ENCODE data around the gene PTGDS. TPM values are rescaled to one million over a fixed set of nuclear protein-coding genes. Genes with fewer than 3 reads are reported as not detected.
A peak's percentile ranks its signal among the peaks of the same experiment; 100 is the strongest.

PTGDS gene
- 10 to 100 TPM in 2 of 4 donors, 1 to 10 TPM in 1, under 1 TPM in 1; 0.86 to 38.0 (median 19.4) TPM for polyA plus RNA-seq
- long read RNA-seq, donor 1, partial matches to known transcripts = 0 of 2 reads
- long read RNA-seq, donor 1, other reads (novel, unspliced or antisense) = 0 of 2 reads
- long read RNA-seq, donor 2 = 0 reads
- long read RNA-seq, donor 3, partial matches to known transcripts = 0 of 4 reads
- long read RNA-seq, donor 3, other reads (novel, unspliced or antisense) = 0 of 4 reads
- long read RNA-seq, donor 4 = 0 reads
- long read RNA-seq, donor 5 = 0 reads
- long read RNA-seq, donor 6 = 0 reads
- long read RNA-seq, donor 7 = 0 reads
- long read RNA-seq, donor 8, transcript PTGDS-202 (7 exons, 807 nt) = major isoform, 5 of 6 reads
- long read RNA-seq, donor 8, partial matches to known transcripts = 0 of 6 reads
- long read RNA-seq, donor 8, other reads (novel, unspliced or antisense) = 0 of 6 reads
- long read RNA-seq, donor 9 = 0 reads
- long read RNA-seq, donor 10, transcript PTGDS-202 (7 exons, 807 nt) = major isoform, 7 of 7 reads
- long read RNA-seq, donor 10, partial matches to known transcripts = 0 of 7 reads
- long read RNA-seq, donor 10, other reads (novel, unspliced or antisense) = 0 of 7 reads

DNA sequence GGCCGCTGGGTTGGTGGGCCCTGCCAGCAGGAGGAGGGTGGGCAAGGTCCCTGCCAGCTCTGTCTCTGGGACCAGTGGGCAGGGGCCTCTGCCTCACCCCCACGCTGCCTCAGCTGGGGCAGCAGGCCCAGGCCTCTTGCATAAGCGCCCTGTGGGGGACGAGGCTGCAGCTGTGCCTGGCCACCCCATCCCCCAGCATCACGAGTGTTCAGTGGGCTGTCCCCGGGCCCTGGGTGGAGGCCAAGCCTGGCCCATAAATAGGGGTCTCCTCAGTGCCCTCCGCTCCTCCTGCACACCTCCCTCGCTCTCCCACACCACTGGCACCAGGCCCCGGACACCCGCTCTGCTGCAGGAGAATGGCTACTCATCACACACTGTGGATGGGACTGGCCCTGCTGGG, at the start of gene PTGDS:
Gene PTGDS, plus strand, starts transcription at position 282 of the 400 bp plus-strand sequence. Its CDS starts 75 bp downstream, at position 357.
- H3K4me1 ChIP-seq (ENCODE audit: control insufficient read depth in 3 of 3, insufficient read depth in 2 of 3, low read depth in 1 of 3, low read length in 2 of 3) = no peaks in the 10 kb centered on the region
- H3K27ac ChIP-seq (ENCODE audit: low read depth in 1 of 3, low read length in 2 of 3) = no peak within 1 kb of the TSS
- FAIRE-seq = no peak

DNA sequence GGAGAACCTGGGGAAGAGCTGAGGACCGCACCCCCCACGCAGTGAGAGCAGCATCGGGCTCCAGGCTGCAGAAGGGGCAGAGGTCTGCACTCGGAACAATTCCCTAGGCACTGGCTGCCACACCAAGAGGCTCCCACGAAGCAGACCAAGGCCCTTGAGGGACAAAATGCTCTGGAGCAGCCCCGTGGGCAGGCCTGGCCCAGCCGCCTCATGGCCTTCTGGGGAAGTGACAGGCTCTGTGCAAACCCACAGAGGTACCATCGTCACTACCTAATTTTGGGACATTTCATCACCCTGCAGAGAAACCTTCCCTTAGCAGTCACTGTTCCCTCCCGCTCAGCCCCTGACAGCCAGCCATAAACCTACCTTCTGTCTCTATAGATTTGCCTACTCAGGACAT, 48.7 kb upstream of the PTGDS start:
- Histone ChIP-seq H3K36me3 (ENCODE audit: control insufficient read depth in 3 of 3, insufficient read depth in 2 of 3, low read depth in 1 of 3, low read length in 3 of 3) (peaks cover 5 to 52% (median 5%) of the 10 kb centered on the region in 3 donors), H3K4me3 (ENCODE audit: low read depth in 1 of 3, low read length in 3 of 3) (no peak overlapping the region), H3K4me1 (ENCODE audit: control insufficient read depth in 3 of 3, insufficient read depth in 2 of 3, low read depth in 1 of 3, low read length in 2 of 3) (no peaks in the 10 kb centered on the region), H3K27me3 (ENCODE audit: control insufficient read depth in 3 of 3, insufficient read depth in 3 of 3, low read length in 3 of 3) (no peaks in the 10 kb centered on the region), H3K27ac (ENCODE audit: low read depth in 1 of 3, low read length in 2 of 3) (peak overlapping the region in 1 of 3 donors; percentile 6), H3K9me3 (ENCODE audit: control insufficient read depth in 2 of 2, insufficient read depth in 1 of 2, low read depth in 1 of 2, low read length in 1 of 2) (peaks cover 0 to 3% of the 10 kb centered on the region in 2 donors)
- 73 to 80% (median 78%) methylated on average over 8 to 9 of the region's 9 CpGs for WGBS, 3 donors
- DNase-seq = no peak
- no peak for FAIRE-seq

More for the DNA sequence above, at the start of gene PTGDS:
- Histone ChIP-seq H3K27me3 (ENCODE audit: control insufficient read depth in 3 of 3, insufficient read depth in 3 of 3, low read length in 3 of 3) (peaks cover 0 to 11% (median 0%) of the 10 kb centered on the region in 3 donors), H3K4me3 (ENCODE audit: low read depth in 1 of 3, low read length in 3 of 3) (peak within 1 kb of the TSS; percentile 18 to 27 (median 19)), H3K9me3 (ENCODE audit: control insufficient read depth in 2 of 2, insufficient read depth in 1 of 2, low read depth in 1 of 2, low read length in 1 of 2) (no peaks in the 10 kb centered on the region), H3K36me3 (ENCODE audit: control insufficient read depth in 3 of 3, insufficient read depth in 2 of 3, low read depth in 1 of 3, low read length in 3 of 3) (no peaks in the 10 kb centered on the region)
- 71 to 78% (median 72%) methylated on average over 8 to 10 of the region's 10 CpGs for WGBS, 3 donors
- no peak for DNase-seq

DNA sequence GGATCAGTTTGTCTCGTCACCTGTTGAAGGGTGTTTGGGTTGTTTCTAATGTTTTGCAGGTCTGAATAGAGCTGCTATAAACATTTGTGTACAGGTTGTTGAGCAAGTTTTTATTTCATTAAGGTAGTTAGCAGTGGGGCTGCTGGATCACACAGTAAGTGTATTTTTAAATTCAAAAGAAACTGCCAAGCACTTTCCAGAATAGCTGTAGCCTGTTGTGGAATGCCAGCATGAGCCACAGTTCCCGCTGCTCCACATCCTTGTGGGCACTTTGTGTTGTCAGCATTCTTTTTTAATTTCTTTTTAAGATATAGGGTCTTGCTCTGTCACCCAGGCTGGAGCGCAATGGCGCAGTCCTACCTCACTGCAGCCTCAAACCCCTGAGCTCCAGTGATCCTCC, 47.3 kb upstream of the PTGDS start:
- Histone ChIP-seq H3K4me1 (ENCODE audit: control insufficient read depth in 3 of 3, insufficient read depth in 2 of 3, low read depth in 1 of 3, low read length in 2 of 3) (no peaks in the 10 kb centered on the region), H3K4me3 (ENCODE audit: low read depth in 1 of 3, low read length in 3 of 3) (no peak overlapping the region)
- FAIRE-seq = no peak

DNA sequence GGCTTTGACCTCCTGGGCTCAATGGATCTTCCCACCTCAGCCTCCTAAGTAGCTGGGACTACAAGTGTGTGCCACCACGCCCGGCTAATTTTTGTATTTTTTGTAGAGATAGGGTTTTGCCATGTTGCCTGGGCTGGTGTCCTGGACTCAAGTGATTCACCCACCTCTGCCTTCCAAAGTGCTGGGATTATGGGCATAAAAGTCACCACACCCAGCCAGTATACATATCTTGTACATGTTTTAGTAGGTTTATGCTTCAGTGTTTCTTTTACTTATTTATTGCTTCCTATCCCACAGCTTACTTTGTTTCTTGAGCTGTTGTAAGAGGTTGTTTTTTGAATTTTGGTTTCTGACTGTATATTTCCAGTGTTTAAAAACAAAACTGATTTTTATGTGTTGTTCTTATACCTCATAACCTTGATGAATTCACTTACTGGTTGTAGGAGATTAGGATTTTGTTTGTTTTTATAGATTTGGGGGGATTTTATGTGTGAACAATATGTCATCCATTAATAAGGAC, 45.6 kb upstream of the PTGDS start:
- WGBS, 3 donors = 95 to 100% (median 99%) methylated on average over 2 of the region's 2 CpGs
- no peak for FAIRE-seq
- no peaks in the 10 kb centered on the region for H3K27me3 ChIP-seq (ENCODE audit: control insufficient read depth in 3 of 3, insufficient read depth in 3 of 3, low read length in 3 of 3)
- H3K4me1 ChIP-seq (ENCODE audit: control insufficient read depth in 3 of 3, insufficient read depth in 2 of 3, low read depth in 1 of 3, low read length in 2 of 3) = no peaks in the 10 kb centered on the region
- no peak overlapping the region for H3K27ac ChIP-seq (ENCODE audit: low read depth in 1 of 3, low read length in 2 of 3)
- DNase-seq = no peak
- no peak overlapping the region for H3K4me3 ChIP-seq (ENCODE audit: low read depth in 1 of 3, low read length in 3 of 3)
- peaks cover 0 to 32% (median under 1%) of the 10 kb centered on the region in 3 donors for H3K36me3 ChIP-seq (ENCODE audit: control insufficient read depth in 3 of 3, insufficient read depth in 2 of 3, low read depth in 1 of 3, low read length in 3 of 3)
- peaks cover 0 to 3% of the 10 kb centered on the region in 2 donors for H3K9me3 ChIP-seq (ENCODE audit: control insufficient read depth in 2 of 2, insufficient read depth in 1 of 2, low read depth in 1 of 2, low read length in 1 of 2)

More for the DNA sequence above, 47.3 kb upstream of the PTGDS start:
- WGBS, 3 donors = 95 to 97% (median 96%) methylated on average over 4 of the region's 4 CpGs
- DNase-seq = no peak
- Histone ChIP-seq H3K27ac (ENCODE audit: low read depth in 1 of 3, low read length in 2 of 3) (no peak overlapping the region), H3K9me3 (ENCODE audit: control insufficient read depth in 2 of 2, insufficient read depth in 1 of 2, low read depth in 1 of 2, low read length in 1 of 2) (peaks cover 0 to 3% of the 10 kb centered on the region in 2 donors), H3K27me3 (ENCODE audit: control insufficient read depth in 3 of 3, insufficient read depth in 3 of 3, low read length in 3 of 3) (no peaks in the 10 kb centered on the region), H3K36me3 (ENCODE audit: control insufficient read depth in 3 of 3, insufficient read depth in 2 of 3, low read depth in 1 of 3, low read length in 3 of 3) (peaks cover under 1 to 49% (median 5%) of the 10 kb centered on the region in 3 donors)

DNA sequence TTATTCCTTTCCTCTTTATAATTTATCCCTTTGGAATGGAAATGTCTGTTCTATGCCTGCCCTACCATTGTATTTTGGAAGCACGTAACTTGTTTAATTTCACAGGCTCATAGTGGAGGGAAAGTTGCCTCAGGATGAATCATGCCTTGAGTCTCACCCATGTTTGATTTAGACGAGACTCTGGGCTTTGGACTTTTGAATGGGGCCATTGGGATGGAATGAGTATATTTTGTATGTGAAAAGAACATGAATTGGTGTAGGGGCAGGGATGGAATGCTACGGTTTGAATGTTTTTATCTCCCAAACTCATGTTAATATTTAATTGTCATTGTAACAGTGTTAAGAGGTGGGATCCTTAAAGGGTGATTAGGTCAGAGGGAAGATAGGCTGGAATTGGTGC, 43.0 kb upstream of the PTGDS start:
- DNase-seq (no peak), FAIRE-seq (no peak)
- Histone ChIP-seq H3K27me3 (ENCODE audit: control insufficient read depth in 3 of 3, insufficient read depth in 3 of 3, low read length in 3 of 3) (no peaks in the 10 kb centered on the region), H3K4me3 (ENCODE audit: low read depth in 1 of 3, low read length in 3 of 3) (no peak overlapping the region), H3K9me3 (ENCODE audit: control insufficient read depth in 2 of 2, insufficient read depth in 1 of 2, low read depth in 1 of 2, low read length in 1 of 2) (peaks cover 0 to 3% of the 10 kb centered on the region in 2 donors), H3K27ac (ENCODE audit: low read depth in 1 of 3, low read length in 2 of 3) (no peak overlapping the region), H3K36me3 (ENCODE audit: control insufficient read depth in 3 of 3, insufficient read depth in 2 of 3, low read depth in 1 of 3, low read length in 3 of 3) (peaks cover 0 to 32% (median 5%) of the 10 kb centered on the region in 3 donors), H3K4me1 (ENCODE audit: control insufficient read depth in 3 of 3, insufficient read depth in 2 of 3, low read depth in 1 of 3, low read length in 2 of 3) (no peaks in the 10 kb centered on the region)
- WGBS, 3 donors = 83 to 93% (median 88%) methylated on average over 3 of the region's 3 CpGs

DNA sequence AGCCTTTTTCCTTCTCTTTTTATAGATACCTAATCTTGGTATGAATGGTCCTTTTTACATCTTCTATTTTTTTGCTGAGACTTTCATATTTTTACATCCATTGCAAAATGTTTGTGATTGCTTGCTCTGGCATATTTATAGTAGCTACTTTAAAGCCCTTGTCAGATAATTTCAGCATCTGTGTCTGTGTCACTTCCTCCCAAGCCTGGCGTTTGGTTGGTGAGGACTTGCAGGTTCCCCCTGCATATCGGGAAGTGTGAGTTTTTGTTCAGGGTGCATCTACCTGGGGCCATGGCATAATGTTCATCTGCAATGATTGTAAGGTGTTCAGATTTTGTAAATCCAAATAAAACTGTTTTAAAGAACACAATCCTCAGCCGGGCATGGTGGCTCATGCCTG, 41.7 kb upstream of the PTGDS start:
- FAIRE-seq (no peak), DNase-seq (no peak)
- H3K4me1 ChIP-seq (ENCODE audit: control insufficient read depth in 3 of 3, insufficient read depth in 2 of 3, low read depth in 1 of 3, low read length in 2 of 3) = no peaks in the 10 kb centered on the region
- WGBS, 3 donors = 85 to 95% (median 92%) methylated on average over 3 of the region's 3 CpGs
- peaks cover 0 to 3% of the 10 kb centered on the region in 2 donors for H3K9me3 ChIP-seq (ENCODE audit: control insufficient read depth in 2 of 2, insufficient read depth in 1 of 2, low read depth in 1 of 2, low read length in 1 of 2)
- no peaks in the 10 kb centered on the region for H3K27me3 ChIP-seq (ENCODE audit: control insufficient read depth in 3 of 3, insufficient read depth in 3 of 3, low read length in 3 of 3)
- H3K36me3 ChIP-seq (ENCODE audit: control insufficient read depth in 3 of 3, insufficient read depth in 2 of 3, low read depth in 1 of 3, low read length in 3 of 3) = peaks cover 7 to 40% (median 9%) of the 10 kb centered on the region in 3 donors
- no peak overlapping the region for H3K4me3 ChIP-seq (ENCODE audit: low read depth in 1 of 3, low read length in 3 of 3)
- no peak overlapping the region for H3K27ac ChIP-seq (ENCODE audit: low read depth in 1 of 3, low read length in 2 of 3)

DNA sequence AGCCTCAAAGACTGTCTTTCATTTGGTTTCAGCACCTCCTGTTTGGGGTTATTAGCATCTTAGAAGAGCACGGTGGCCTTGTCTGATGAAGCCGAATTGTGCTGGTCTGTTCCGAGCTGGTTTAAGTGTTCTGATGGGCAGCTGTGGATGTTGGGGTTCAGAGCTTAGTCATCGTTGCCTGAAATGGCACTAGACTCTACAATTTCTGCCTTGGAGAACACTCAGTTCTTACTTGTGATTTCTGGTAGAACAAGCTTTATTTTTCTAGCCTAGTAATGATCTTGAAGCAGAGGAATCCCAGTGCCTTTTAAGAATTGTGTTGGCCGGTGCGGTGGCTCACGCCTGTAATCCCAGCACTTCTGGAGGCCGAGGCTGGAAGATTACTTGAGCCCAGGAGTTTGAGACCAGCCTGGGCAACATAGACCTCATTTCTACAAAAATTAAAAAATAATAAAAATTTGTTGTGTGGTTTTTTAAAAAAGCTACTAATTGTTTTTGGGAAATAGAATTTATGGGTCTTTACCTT, 40.6 kb upstream of the PTGDS start:
- 89 to 94% (median 91%) methylated on average over 8 of the region's 8 CpGs for WGBS, 3 donors
- Histone ChIP-seq H3K36me3 (ENCODE audit: control insufficient read depth in 3 of 3, insufficient read depth in 2 of 3, low read depth in 1 of 3, low read length in 3 of 3) (peaks cover 17 to 51% (median 17%) of the 10 kb centered on the region in 3 donors), H3K27me3 (ENCODE audit: control insufficient read depth in 3 of 3, insufficient read depth in 3 of 3, low read length in 3 of 3) (no peaks in the 10 kb centered on the region), H3K4me1 (ENCODE audit: control insufficient read depth in 3 of 3, insufficient read depth in 2 of 3, low read depth in 1 of 3, low read length in 2 of 3) (no peaks in the 10 kb centered on the region), H3K27ac (ENCODE audit: low read depth in 1 of 3, low read length in 2 of 3) (no peak overlapping the region), H3K4me3 (ENCODE audit: low read depth in 1 of 3, low read length in 3 of 3) (no peak overlapping the region), H3K9me3 (ENCODE audit: control insufficient read depth in 2 of 2, insufficient read depth in 1 of 2, low read depth in 1 of 2, low read length in 1 of 2) (peaks cover 0 to 3% of the 10 kb centered on the region in 2 donors)
- DNase-seq = no peak
- FAIRE-seq = no peak

DNA sequence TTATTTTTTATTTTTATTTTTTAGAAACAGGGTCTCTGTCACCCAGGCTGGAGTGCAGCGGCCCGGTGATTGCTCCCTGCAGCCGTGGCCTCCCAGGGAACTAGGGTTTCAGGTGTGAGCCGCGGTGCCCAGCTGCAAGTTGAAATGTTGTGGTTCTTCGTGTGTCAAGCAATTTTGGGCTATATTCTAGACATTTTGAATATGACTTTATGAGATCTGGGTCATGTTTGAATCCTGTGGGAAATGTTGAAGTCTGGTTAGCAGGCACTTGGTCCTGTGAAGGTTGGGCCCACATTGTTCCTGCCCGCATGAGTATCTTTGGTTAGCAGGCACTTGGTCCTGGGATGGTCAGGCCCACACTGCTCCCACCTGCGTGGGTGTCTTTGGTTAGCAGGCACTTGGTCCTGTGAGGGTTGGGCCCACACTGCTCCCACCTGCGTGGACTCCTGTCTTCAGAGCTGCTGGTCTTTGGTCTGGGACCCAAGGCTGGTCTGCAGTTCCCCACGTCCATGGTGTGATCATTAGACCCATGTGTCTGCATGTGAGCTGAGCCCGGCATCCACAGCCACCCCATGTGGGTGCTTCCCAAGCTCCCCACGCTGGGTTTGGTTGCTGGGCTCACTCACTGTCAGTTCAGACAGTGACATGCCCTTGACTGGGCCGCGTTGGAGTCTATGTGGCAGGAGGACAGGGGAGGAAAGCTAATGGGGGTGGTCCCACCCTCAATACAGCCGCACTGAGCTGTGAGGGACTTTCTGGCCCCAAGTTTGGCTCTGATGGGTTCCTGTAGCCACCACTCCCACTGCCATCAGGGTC, 39.9 kb upstream of the PTGDS start:
- Histone ChIP-seq H3K27me3 (ENCODE audit: control insufficient read depth in 3 of 3, insufficient read depth in 3 of 3, low read length in 3 of 3) (no peaks in the 10 kb centered on the region), H3K9me3 (ENCODE audit: control insufficient read depth in 2 of 2, insufficient read depth in 1 of 2, low read depth in 1 of 2, low read length in 1 of 2) (peaks cover 0 to 3% of the 10 kb centered on the region in 2 donors), H3K4me1 (ENCODE audit: control insufficient read depth in 3 of 3, insufficient read depth in 2 of 3, low read depth in 1 of 3, low read length in 2 of 3) (no peaks in the 10 kb centered on the region), H3K36me3 (ENCODE audit: control insufficient read depth in 3 of 3, insufficient read depth in 2 of 3, low read depth in 1 of 3, low read length in 3 of 3) (peaks cover 21 to 58% (median 23%) of the 10 kb centered on the region in 3 donors), H3K27ac (ENCODE audit: low read depth in 1 of 3, low read length in 2 of 3) (no peak overlapping the region), H3K4me3 (ENCODE audit: low read depth in 1 of 3, low read length in 3 of 3) (no peak overlapping the region)
- FAIRE-seq (no peak), DNase-seq (no peak)
- 89 to 95% (median 92%) methylated on average over 15 of the region's 15 CpGs for WGBS, 3 donors

Measured in small intestine (tissue), 16 donors.